Prostate gland (tissue), 2 donors: ENCODE results near the gene CACNG1.

Experiments
- CTCF ChIP-seq, 4 experiments: fragments of 200-600 bp in 2 of 4; fragments of 450-650 bp in 2 of 4; sonication (generic) in 2 of 4; IDR thresholded peaks; 1 replicate in 3 of 4; 2 replicates in 1 of 4; pipeline ENCODE4 v1.5.1; 2016 to 2019; ENCODE audit warnings: antibody characterized with exemption in 4 of 4, mild to moderate bottlenecking in 2 of 4, moderate library complexity in 2 of 4
- POLR2A ChIP-seq: fragments of 450-650 bp; IDR thresholded peaks from one replicate; pipeline ENCODE4 v1.6.1; 2016; ENCODE audit warnings: antibody characterized with exemption, mild to moderate bottlenecking
- POLR2AphosphoS5 ChIP-seq: sonication (generic); formaldehyde crosslinking; IDR thresholded peaks from one replicate; pipeline ENCODE4 v1.6.1; 2017; ENCODE audit warnings: antibody characterized with exemption

DNA sequence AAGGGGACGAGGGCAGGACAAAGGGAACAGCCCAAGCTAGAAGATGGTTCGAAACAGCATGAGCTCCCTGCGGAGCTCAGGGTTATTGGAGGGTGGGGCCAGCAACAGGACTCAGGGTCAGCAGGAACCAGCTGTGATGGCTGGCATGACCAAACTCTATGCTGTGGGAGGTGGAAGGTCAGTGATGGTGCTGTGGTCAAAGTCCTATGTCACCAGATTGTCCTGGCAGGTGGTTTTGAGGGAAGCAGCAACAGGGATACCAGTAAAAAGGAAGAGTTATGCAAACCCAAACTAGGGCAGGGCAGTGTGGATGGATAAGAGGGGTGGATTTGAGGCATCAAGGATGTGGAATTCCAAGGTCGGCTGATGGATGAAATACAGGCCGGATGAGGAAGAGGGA, 47.4 kb upstream of the CACNG1 start:
- TF ChIP-seq CTCF (IDR thresholded peaks at IDR 0.05) (no peak), POLR2AphosphoS5 (no peak), POLR2A (no peak)
